Measurements from ENCODE around the gene SPTSSB. TPM values are rescaled to one million over a fixed set of nuclear protein-coding genes. Genes with fewer than 3 reads are reported as not detected.

SPTSSB gene
- total RNA-seq, 2 experiments from 2014 or later = not detected

- no peaks in the 10 kb centered on the region for H3K4me1 ChIP-seq (ENCODE audit: insufficient read depth, low read length, poor library complexity, severe bottlenecking)
- CTCF ChIA-PET (ENCODE audit: unreplicated experiment) = no interaction called here
- H4K20me1 ChIP-seq (ENCODE audit: insufficient read depth, low read length) = no peaks in the 10 kb centered on the region
- H3K4me3 ChIP-seq (ENCODE audit: low read depth, low read length, poor library complexity, severe bottlenecking) = no peak overlapping the region
- BruUV-seq (replicated peaks) = no TSS peak
- H2AFZ ChIP-seq (ENCODE audit: low read length) = no peak overlapping the region
- TF ChIP-seq EZH2phosphoT487 (IDR thresholded peaks at IDR 0.05; ENCODE audit: borderline replicate concordance, low read depth, low read length) (no peak), CTCF (conservative IDR thresholded peaks at IDR 0.05; ENCODE audit: low read length) (no peak)
- H3K36me3 ChIP-seq (ENCODE audit: insufficient read depth, low read length) = no peaks in the 10 kb centered on the region
- H3K27ac ChIP-seq (ENCODE audit: low read depth, low read length, poor library complexity, severe bottlenecking) = no peak overlapping the region
- POLR2A ChIA-PET = interaction anchor here (0.6 to 0.9 kb wide), 2 partner anchors 8 to 56 kb away, joined by 3 read pairs; no protein-coding TSS in a partner anchor
- intact Hi-C loops (cut with micrococcal nuclease; ENCODE audit: unreplicated experiment) = no loop called here
- DNase-seq (ENCODE audit: low spot score) = no peak
- H3K9me2 ChIP-seq (ENCODE audit: insufficient read depth, low read length) = no peaks in the 10 kb centered on the region
- H3K79me2 ChIP-seq (ENCODE audit: insufficient read depth, low read depth, low read length) = no peaks in the 10 kb centered on the region
- no peaks in the 10 kb centered on the region for H3K9me3 ChIP-seq (ENCODE audit: low read length)
- no peak overlapping the region for H3K4me2 ChIP-seq (ENCODE audit: low read length)
Observed at GRCh38 chr3:161322781-161323568, 48.3 kb downstream of the SPTSSB start.

- no TSS peak for BruUV-seq (replicated peaks)
- POLR2A ChIA-PET = interaction anchor here (0.8 kb wide), 1 partner anchor 13 kb away, joined by 3 read pairs; no protein-coding TSS in a partner anchor
- H3K36me3 ChIP-seq (ENCODE audit: insufficient read depth, low read length) = no peaks in the 10 kb centered on the region
Observed at GRCh38 chr3:161320837-161321236, 50.5 kb downstream of the SPTSSB start.

More at GRCh38 chr3:161320837-161321236, 50.5 kb downstream of the SPTSSB start:
- H3K27ac ChIP-seq (ENCODE audit: low read depth, low read length, poor library complexity, severe bottlenecking) = no peak overlapping the region
- CTCF ChIA-PET (ENCODE audit: unreplicated experiment) = no interaction called here
- H3K4me3 ChIP-seq (ENCODE audit: low read depth, low read length, poor library complexity, severe bottlenecking) = no peak overlapping the region
- intact Hi-C loops (cut with micrococcal nuclease; ENCODE audit: unreplicated experiment) = no loop called here
- no peak overlapping the region for H2AFZ ChIP-seq (ENCODE audit: low read length)
- H3K79me2 ChIP-seq (ENCODE audit: insufficient read depth, low read depth, low read length) = no peaks in the 10 kb centered on the region
- H3K9me3 ChIP-seq (ENCODE audit: low read length) = no peaks in the 10 kb centered on the region
- no peak overlapping the region for H3K4me2 ChIP-seq (ENCODE audit: low read length)
- no peak for TF ChIP-seq CTCF (conservative IDR thresholded peaks at IDR 0.05; ENCODE audit: low read length)
- no peak for TF ChIP-seq EZH2phosphoT487 (IDR thresholded peaks at IDR 0.05; ENCODE audit: borderline replicate concordance, low read depth, low read length)
- DNase-seq (ENCODE audit: low spot score) = no peak
- no peaks in the 10 kb centered on the region for H3K4me1 ChIP-seq (ENCODE audit: insufficient read depth, low read length, poor library complexity, severe bottlenecking)
- H4K20me1 ChIP-seq (ENCODE audit: insufficient read depth, low read length) = no peaks in the 10 kb centered on the region
- no peaks in the 10 kb centered on the region for H3K9me2 ChIP-seq (ENCODE audit: insufficient read depth, low read length)
